Left ventricle myocardium superior (tissue), 1 donor: Measurements from ENCODE around the gene CCAR1. TPM values are rescaled to one million over a fixed set of nuclear protein-coding genes. Genes with fewer than 3 reads are reported as not detected.
"Not testable (repeated sequence)": the region's sequence is repeated elsewhere in the genome, so short reads cannot be mapped to it uniquely, and the experiment has no call there.

Experiments
- ATAC-seq: fragments of 200-7000 bp; cut with Tn5 transposase; one replicate; pipeline ENCODE4 v1.9.1; 2020; ENCODE audit warnings: mild to moderate bottlenecking, moderate library complexity
- DNase-seq: peaks from one replicate; pipeline ENCODE4 v3.0.0-alpha.2; 2020
- intact Hi-C: fragments of 100-400 bp; cut with micrococcal nuclease; formaldehyde crosslinking; loops from one replicate; pipeline ENCODE4 v1.11.0; 2022
- microRNA-seq: library from miRNA; unstranded; fragments of <30 nt; microRNA quantifications from one replicate; pipeline ENCODE4 v1.2.0, GENCODE V29; 2020; ENCODE audit warnings: borderline number of aligned reads
- total RNA-seq: library from RNA; stranded (reverse); fragmentation: NEBNext Ultra II Directional; extraction: Animal tissue kit (Norgen Biotek cat#: 25700); gene quantifications from one replicate; pipeline ENCODE4 v1.2.1, GENCODE V29; 2021
- donor health status: DM: no; HTN: yes; CAD: no; lungs with severe emphysema.

Gene CCAR1
- total RNA-seq, 1 donor from 2014 or later, result 21.5 TPM

GRCh38 chr10:68822626-68823025 is 101.6 kb downstream of the CCAR1 start:
- DNase-seq, ATAC-seq, intact Hi-C loops: not testable (repeated sequence)

- intact Hi-C loops, result no loop called here
- peak; percentile 68 for DNase-seq
- peak; percentile 89 for ATAC-seq
Measured at GRCh38 chr10:68826764-68827591, 105.9 kb downstream of the CCAR1 start, which contains the start of gene STOX1. Gene STOX1, plus strand, starts transcription at chr10:68827531. Its CDS starts 93 bp downstream, at chr10:68827624.

DNA sequence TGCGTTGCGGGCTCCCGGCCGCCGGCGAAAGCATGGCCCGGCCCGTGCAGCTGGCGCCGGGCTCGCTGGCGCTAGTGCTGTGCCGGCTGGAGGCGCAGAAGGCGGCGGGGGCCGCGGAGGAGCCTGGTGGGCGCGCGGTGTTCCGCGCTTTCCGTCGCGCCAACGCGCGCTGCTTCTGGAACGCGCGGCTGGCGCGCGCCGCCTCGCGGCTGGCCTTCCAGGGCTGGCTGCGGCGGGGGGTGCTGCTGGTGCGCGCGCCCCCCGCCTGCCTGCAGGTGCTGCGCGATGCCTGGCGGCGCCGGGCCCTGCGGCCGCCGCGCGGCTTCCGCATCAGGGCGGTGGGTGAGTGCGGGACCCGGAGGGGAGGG is 106.5 kb downstream of the CCAR1 start:
- peak; percentile 51 for ATAC-seq
- intact Hi-C loops, DNase-seq: not testable (repeated sequence)

- DNase-seq, intact Hi-C loops: not testable (repeated sequence)
- peak; percentile 49 for ATAC-seq
Measured at GRCh38 chr10:68828083-68828601, 107.1 kb downstream of the CCAR1 start.

GRCh38 chr10:68828833-68829232 is 107.8 kb downstream of the CCAR1 start:
- intact Hi-C loops, result no loop called here
- ATAC-seq (no peak), DNase-seq (no peak)

DNA sequence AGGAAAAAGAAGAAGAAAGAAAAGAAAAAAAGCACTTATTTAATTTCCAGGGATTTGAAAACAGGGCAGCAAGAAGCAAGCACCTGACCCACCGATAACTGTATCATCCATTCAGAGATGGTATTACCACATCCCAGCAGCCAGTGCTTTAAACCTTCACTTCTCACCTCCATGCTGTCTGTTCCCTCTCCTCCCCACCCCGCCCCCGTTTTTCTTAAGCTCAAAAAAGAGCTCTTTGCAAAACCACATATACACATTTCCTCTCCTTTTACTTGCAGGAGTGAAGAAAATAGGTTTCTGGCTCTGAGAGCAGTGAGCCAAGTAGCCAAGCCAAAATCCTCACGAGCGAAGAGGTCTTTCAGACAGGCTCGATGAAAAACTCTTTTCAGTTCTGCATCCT is 108.5 kb downstream of the CCAR1 start:
- intact Hi-C loops, result no loop called here
- ATAC-seq, result no peak
- DNase-seq, result no peak

DNA sequence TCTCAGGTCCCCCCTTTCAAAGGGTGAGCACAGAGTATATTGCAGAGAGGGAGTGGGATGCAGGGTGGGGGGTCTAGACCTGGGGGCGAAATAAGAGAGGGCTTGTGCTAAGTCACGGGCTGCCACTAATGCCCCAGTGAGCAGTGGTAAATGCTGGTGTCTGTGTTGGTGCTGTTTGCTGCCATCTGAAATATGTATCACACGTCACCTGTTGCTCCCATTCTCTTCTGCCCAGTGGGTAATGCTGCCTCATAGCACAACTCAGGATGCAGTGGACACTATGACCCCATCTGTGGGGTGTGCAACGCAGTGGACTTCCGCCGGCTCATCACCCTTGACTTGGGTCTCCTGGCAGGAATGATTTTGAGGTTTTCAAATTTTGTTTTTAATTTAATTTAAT is 108.9 kb downstream of the CCAR1 start:
- DNase-seq, result no peak
- ATAC-seq, result no peak
- intact Hi-C loops, result no loop called here

GRCh38 chr10:68831961-68832455 is 111.0 kb downstream of the CCAR1 start:
- intact Hi-C loops, result no loop called here
- ATAC-seq (no peak), DNase-seq (no peak)

DNA sequence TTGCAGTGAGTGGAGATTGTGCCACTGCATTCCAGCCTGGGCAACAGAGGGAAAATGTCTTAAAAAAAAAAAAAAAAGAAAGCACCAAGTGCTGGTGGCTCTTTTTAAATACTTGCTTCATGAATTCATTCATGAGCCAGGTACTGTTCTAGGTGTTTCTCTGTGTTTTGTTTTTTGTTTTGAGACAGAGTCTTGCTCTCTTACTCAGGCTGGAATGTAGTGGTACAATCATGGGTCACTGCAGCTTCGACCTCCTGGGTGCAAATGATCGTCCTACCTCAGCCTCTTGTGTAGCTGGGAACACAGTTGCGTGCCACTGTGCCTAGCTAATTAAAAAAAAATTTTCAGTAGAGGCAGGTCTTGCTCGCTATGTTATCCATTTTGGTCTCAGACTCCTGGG is 111.6 kb downstream of the CCAR1 start:
- intact Hi-C loops, result no loop called here
- DNase-seq, result no peak
- ATAC-seq, result no peak

GRCh38 chr10:68837626-68838322 is 116.7 kb downstream of the CCAR1 start:
- DNase-seq (no peak), ATAC-seq (no peak)
- intact Hi-C loops, result no loop called here

GRCh38 chr10:68840650-68841049 is 119.6 kb downstream of the CCAR1 start:
- intact Hi-C loops, DNase-seq, ATAC-seq: not testable (repeated sequence)

Small RNA genes lying within 50 kb of the gene (microRNA-seq; reads per million reads assigned to microRNA genes)
- gene MIR1254-1, result not detected

Other genes starting within 250 kb of the CCAR1 start
- gene DNA2, start 249.3 kb upstream of the CCAR1 start, total RNA-seq, result 1.5 TPM
- 13.1 TPM for gene SLC25A16, start 193.7 kb upstream of the CCAR1 start, total RNA-seq
- gene TET1, start 160.9 kb upstream of the CCAR1 start, total RNA-seq, result 3.6 TPM
- 0.15 TPM for gene STOX1, start 106.3 kb downstream of the CCAR1 start, total RNA-seq
- gene DDX50, start 180.1 kb downstream of the CCAR1 start, total RNA-seq, result 20.4 TPM
- 20.0 TPM for gene DDX21, start 234.9 kb downstream of the CCAR1 start, total RNA-seq